WTC11 (cell line): Measurements from ENCODE around the gene RNU5B-1. TPM values are rescaled to one million over a fixed set of nuclear protein-coding genes. Genes with fewer than 3 reads are reported as not detected.

Experiments used
- ATAC-seq: fragments of 200-7000 bp; cut with Tn5 transposase; 2 replicates; pipeline ENCODE4 v1.10.0; 2021; ENCODE audit warnings: mild to moderate bottlenecking, moderate library complexity
- CTCF ChIA-PET: fragments of 300-600 bp; sonication (Branson Sonifier 250); formaldehyde crosslinking; loops from one replicate; lab custom pipeline; 2021; ENCODE audit warnings: antibody characterized with exemption; lab: Charles Lee
- POLR2A ChIA-PET: fragments of 350-600 bp; sonication (Branson Sonifier 250); formaldehyde crosslinking; loops from one replicate; lab custom pipeline; 2021; ENCODE audit warnings: antibody characterized with exemption; lab: Charles Lee
- DNase-seq: peaks from one replicate; pipeline ENCODE4 v3.0.0; 2021; ENCODE audit warnings: low spot score
- H3K27ac Mint-ChIP-seq: 2 replicates; pipeline ENCODE4 v1.8.0; 2021; ENCODE audit warnings: mixed read lengths
- H3K27me3 Mint-ChIP-seq: 2 replicates; pipeline ENCODE4 v1.8.0; 2021; ENCODE audit warnings: low read depth, mild to moderate bottlenecking, moderate library complexity, mixed read lengths
- H3K36me3 Mint-ChIP-seq: 2 replicates; pipeline ENCODE4 v1.8.0; 2021; ENCODE audit warnings: mixed read lengths
- H3K4me1 Mint-ChIP-seq: 2 replicates; pipeline ENCODE4 v1.8.0; 2022; ENCODE audit warnings: mixed read lengths
- H3K4me3 Mint-ChIP-seq: 2 replicates; pipeline ENCODE4 v1.8.0; 2021; ENCODE audit warnings: mild to moderate bottlenecking, moderate library complexity, mixed read lengths
- H3K9me3 Mint-ChIP-seq: 2 replicates; pipeline ENCODE4 v1.8.0; 2021; ENCODE audit warnings: mixed read lengths
- CREB1 ChIP-seq: sonication (generic); formaldehyde crosslinking; IDR thresholded peaks from 2 replicates; pipeline ENCODE4 v1.8.0; 2023; ENCODE audit warnings: mild to moderate bottlenecking, missing genetic modification reagents
- GTF2I ChIP-seq: fragments of 250-450 bp; sonication (Bioruptor Pico); conservative IDR thresholded peaks from 2 replicates; pipeline ENCODE4 v1.4.0; 2021; ENCODE audit warnings: mild to moderate bottlenecking
- OVOL2 ChIP-seq: fragments of 250-450 bp; sonication (Bioruptor Pico); IDR thresholded peaks from 2 replicates; pipeline ENCODE4 v1.9.0; 2021; ENCODE audit warnings: mild to moderate bottlenecking, borderline replicate concordance
- TEAD4 ChIP-seq: sonication (generic); formaldehyde crosslinking; IDR thresholded peaks from 2 replicates; pipeline ENCODE4 v1.8.0; 2022; ENCODE audit warnings: mild to moderate bottlenecking, missing genetic modification reagents
- total RNA-seq: library from RNA; stranded (reverse); gene quantifications from 3 replicates; pipeline ENCODE4 v1.2.3, GENCODE V29; 2021
- TF ChIP-seq, protein P1 (sequence below): sonication (generic); formaldehyde crosslinking; IDR thresholded peaks from 2 replicates; pipeline ENCODE4 v1.8.0; 2022; ENCODE audit warnings: missing genetic modification reagents
- TF ChIP-seq, protein P2 (sequence below): fragments of 200-600 bp; IDR thresholded peaks from 2 replicates; pipeline ENCODE4 v1.8.0; 2022; ENCODE audit warnings: antibody characterized with exemption
- TF ChIP-seq, protein P3 (sequence below): fragments of 250-450 bp; sonication (Bioruptor Pico); IDR thresholded peaks from 2 replicates; pipeline ENCODE4 v2.1.2; 2022; ENCODE audit warnings: mild to moderate bottlenecking, moderate library complexity
- TF ChIP-seq, protein P4 (sequence below): sonication (generic); formaldehyde crosslinking; IDR thresholded peaks from 2 replicates; pipeline ENCODE4 v1.8.1; 2022; ENCODE audit warnings: low read depth, missing genetic modification reagents, borderline replicate concordance

The RNU5B-1 gene
- total RNA-seq, 1 experiment from 2014 or later = not detected

DNA sequence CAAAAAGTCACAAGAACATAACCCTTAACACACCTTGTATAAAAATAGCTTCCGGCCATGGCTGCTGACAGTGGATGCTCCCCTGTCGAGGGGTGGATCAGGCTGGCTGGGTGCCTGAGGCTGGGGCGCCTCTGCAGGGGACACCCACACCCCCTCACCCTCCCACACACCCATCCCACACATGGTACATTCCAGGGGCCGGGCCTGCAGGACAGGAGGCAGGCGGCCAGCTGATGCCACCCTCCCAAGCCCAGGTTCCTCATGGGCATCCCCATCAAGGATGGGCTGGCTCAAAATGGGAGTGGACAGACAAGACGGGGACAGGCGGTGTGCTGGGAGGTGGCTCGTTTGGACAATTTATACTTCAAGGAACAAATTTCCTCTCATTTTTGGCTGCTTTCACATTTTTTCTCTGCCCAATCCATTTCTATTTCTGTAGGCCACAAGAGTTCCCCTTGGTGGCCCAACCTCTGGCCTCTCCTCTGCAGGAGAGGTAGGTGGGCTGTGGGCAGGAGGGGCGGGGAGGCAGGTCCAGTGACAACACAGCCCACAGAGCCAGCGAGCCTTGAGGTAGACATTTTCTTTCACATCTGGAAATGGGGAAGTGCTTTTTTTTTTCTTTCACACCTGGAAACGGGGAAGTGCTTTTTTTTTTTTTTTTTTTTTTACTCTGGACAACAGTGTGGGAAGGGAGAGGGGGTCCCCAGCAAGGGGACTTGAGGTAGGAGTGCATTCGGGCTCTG, 23.3 kb downstream of the RNU5B-1 start (continued):
- TF ChIP-seq, protein P1, sequence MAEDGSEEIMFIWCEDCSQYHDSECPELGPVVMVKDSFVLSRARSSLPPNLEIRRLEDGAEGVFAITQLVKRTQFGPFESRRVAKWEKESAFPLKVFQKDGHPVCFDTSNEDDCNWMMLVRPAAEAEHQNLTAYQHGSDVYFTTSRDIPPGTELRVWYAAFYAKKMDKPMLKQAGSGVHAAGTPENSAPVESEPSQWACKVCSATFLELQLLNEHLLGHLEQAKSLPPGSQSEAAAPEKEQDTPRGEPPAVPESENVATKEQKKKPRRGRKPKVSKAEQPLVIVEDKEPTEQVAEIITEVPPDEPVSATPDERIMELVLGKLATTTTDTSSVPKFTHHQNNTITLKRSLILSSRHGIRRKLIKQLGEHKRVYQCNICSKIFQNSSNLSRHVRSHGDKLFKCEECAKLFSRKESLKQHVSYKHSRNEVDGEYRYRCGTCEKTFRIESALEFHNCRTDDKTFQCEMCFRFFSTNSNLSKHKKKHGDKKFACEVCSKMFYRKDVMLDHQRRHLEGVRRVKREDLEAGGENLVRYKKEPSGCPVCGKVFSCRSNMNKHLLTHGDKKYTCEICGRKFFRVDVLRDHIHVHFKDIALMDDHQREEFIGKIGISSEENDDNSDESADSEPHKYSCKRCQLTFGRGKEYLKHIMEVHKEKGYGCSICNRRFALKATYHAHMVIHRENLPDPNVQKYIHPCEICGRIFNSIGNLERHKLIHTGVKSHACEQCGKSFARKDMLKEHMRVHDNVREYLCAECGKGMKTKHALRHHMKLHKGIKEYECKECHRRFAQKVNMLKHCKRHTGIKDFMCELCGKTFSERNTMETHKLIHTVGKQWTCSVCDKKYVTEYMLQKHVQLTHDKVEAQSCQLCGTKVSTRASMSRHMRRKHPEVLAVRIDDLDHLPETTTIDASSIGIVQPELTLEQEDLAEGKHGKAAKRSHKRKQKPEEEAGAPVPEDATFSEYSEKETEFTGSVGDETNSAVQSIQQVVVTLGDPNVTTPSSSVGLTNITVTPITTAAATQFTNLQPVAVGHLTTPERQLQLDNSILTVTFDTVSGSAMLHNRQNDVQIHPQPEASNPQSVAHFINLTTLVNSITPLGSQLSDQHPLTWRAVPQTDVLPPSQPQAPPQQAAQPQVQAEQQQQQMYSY = no peak

DNA sequence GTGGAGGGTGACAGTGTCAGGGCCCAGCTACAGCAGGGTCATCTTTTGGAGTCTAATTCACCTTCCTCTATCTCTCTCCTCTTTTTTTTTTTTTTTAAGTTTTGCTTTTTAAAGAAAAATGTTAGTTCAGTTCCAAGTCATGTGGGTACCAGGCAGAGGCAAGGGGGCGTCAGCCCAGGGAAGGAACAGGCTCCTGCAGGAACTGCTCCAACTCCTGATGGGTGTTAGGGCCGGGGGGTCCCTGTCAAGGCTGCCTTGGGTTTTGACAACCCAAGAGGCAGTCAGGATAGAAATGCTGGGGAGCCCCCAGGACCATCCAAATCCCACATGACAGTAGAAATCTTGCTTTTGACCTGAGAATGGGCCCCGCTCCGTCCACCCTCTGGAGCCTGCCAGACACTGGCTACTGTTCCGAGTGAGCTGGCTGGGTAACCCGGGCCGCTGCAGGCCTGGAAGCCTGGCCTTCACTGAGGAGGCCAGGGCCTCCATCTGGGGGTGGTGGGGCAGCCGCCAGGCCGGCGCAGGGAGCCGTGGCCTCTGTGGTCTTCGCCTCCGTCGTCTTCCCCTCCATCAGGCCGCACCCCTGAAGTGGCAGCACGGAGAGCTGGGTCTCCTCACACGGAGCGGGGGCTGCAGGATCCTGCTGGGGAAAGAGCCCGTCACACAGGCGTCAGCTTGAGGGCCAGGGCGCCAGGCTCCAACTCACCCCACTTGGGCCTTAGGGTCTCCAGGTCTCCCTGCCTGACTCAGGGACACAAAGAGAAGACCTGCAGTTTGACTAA, 24.2 kb downstream of the RNU5B-1 start:
- TF ChIP-seq GTF2I (CRISPR knock-in tag) = no peak
- no peak for TF ChIP-seq CREB1
- TF ChIP-seq TEAD4 (CRISPR knock-in tag) = no peak
- TF ChIP-seq OVOL2 (CRISPR knock-in tag) = no peak
- TF ChIP-seq, protein P2, sequence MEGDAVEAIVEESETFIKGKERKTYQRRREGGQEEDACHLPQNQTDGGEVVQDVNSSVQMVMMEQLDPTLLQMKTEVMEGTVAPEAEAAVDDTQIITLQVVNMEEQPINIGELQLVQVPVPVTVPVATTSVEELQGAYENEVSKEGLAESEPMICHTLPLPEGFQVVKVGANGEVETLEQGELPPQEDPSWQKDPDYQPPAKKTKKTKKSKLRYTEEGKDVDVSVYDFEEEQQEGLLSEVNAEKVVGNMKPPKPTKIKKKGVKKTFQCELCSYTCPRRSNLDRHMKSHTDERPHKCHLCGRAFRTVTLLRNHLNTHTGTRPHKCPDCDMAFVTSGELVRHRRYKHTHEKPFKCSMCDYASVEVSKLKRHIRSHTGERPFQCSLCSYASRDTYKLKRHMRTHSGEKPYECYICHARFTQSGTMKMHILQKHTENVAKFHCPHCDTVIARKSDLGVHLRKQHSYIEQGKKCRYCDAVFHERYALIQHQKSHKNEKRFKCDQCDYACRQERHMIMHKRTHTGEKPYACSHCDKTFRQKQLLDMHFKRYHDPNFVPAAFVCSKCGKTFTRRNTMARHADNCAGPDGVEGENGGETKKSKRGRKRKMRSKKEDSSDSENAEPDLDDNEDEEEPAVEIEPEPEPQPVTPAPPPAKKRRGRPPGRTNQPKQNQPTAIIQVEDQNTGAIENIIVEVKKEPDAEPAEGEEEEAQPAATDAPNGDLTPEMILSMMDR = no peak
- TF ChIP-seq, protein P3, sequence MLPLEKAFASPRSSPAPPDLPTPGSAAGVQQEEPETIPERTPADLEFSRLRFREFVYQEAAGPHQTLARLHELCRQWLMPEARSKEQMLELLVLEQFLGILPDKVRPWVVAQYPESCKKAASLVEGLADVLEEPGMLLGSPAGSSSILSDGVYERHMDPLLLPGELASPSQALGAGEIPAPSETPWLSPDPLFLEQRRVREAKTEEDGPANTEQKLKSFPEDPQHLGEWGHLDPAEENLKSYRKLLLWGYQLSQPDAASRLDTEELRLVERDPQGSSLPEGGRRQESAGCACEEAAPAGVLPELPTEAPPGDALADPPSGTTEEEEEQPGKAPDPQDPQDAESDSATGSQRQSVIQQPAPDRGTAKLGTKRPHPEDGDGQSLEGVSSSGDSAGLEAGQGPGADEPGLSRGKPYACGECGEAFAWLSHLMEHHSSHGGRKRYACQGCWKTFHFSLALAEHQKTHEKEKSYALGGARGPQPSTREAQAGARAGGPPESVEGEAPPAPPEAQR (CRISPR knock-in tag) = no peak
- ChIA-PET POLR2A (no interaction called here), CTCF (interaction anchor here (0.9 to 2.2 kb wide), 3 partner anchors 10 to 48 kb away, joined by 3 to 14 read pairs (median 4); no protein-coding TSS in a partner anchor)
- DNase-seq = no peak
- no peak overlapping the region for H3K4me3 Mint-ChIP-seq
- H3K36me3 Mint-ChIP-seq = peaks cover 23% of the 10 kb centered on the region
- H3K27me3 Mint-ChIP-seq = no peaks in the 10 kb centered on the region
- ATAC-seq = no peak
- peaks cover 17% of the 10 kb centered on the region for H3K4me1 Mint-ChIP-seq
- H3K9me3 Mint-ChIP-seq = no peaks in the 10 kb centered on the region
- H3K27ac Mint-ChIP-seq = no peak overlapping the region

DNA sequence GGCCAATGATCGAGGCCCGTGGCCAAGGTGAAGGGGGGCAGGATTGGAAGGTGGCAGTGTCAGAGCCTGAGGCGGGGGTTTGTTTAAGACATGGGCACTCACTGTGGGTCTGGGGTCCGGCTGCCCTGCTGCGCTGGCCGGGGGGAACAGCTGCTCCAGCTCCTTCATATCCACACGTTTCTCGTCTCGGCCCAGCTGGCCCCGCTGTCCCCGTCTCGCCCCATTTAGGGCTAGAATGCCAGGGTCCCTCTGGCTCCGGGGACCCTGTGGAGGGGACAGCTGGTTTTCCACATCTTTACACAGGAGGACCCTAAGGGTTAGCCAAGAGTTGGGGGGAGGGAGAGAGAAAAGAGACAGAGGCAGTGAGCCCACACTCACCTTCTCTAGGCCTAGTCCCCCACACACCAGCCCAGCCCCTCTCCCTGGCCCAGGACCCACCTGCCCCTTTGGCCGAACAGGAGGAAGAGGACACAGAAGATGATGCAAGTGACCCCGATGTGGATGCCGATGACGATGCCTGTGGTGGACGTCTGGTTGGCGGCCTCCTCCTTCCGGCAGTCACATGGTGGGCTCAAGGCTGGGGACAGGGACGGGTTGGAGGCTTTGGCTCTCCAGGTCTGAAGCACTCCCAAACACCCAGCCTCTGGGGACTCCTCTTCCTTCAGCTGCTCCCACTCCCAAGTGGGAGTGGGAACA, 25.0 kb downstream of the RNU5B-1 start:
- ATAC-seq (no peak), DNase-seq (no peak)
- Mint-ChIP-seq H3K36me3 (peaks cover 23% of the 10 kb centered on the region), H3K27me3 (no peaks in the 10 kb centered on the region), H3K9me3 (no peaks in the 10 kb centered on the region), H3K4me3 (no peak overlapping the region), H3K27ac (no peak overlapping the region), H3K4me1 (peaks cover 24% of the 10 kb centered on the region)
- POLR2A ChIA-PET = no interaction called here
- TF ChIP-seq, protein P4, sequence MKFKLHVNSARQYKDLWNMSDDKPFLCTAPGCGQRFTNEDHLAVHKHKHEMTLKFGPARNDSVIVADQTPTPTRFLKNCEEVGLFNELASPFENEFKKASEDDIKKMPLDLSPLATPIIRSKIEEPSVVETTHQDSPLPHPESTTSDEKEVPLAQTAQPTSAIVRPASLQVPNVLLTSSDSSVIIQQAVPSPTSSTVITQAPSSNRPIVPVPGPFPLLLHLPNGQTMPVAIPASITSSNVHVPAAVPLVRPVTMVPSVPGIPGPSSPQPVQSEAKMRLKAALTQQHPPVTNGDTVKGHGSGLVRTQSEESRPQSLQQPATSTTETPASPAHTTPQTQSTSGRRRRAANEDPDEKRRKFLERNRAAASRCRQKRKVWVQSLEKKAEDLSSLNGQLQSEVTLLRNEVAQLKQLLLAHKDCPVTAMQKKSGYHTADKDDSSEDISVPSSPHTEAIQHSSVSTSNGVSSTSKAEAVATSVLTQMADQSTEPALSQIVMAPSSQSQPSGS (CRISPR knock-in tag) = no peak
- CTCF ChIA-PET = interaction anchor here (0.9 to 2.2 kb wide), 3 partner anchors 11 to 47 kb away, joined by 3 to 14 read pairs (median 4); no protein-coding TSS in a partner anchor
